H7 (cell line): Measurements from ENCODE around the gene CALCB. TPM values are rescaled to one million over a fixed set of nuclear protein-coding genes. Genes with fewer than 3 reads are reported as not detected.

ENCODE experiments used
- DNase-seq: peaks from one replicate; pipeline ENCODE4 v3.0.0; 2012
- H3K27me3 ChIP-seq: 2 replicates; pipeline ENCODE4 v1.6.0; 2011; ENCODE audit warnings: mild to moderate bottlenecking, low read length; ENCODE audit not compliant: control insufficient read depth, insufficient read depth
- H3K36me3 ChIP-seq: replicated peaks from 2 replicates; pipeline ENCODE4 v1.5.1; 2011; ENCODE audit warnings: low read length; ENCODE audit not compliant: control insufficient read depth, insufficient read depth
- H3K4me3 ChIP-seq: 2 replicates; pipeline ENCODE4 v1.5.1; 2011; ENCODE audit warnings: low read depth, mild to moderate bottlenecking, control low read depth, low read length, moderate library complexity; ENCODE audit not compliant: insufficient read depth
- total RNA-seq: library from RNA; depleted of rRNA; stranded (reverse); fragments of >200 nt; shearing (Covaris generic); gene quantifications from 2 replicates; pipeline ENCODE4 v1.2.3, GENCODE V29; 2014; rRNA removed

The CALCB gene
- total RNA-seq, 1 experiment from 2014 or later: 0.21 TPM

GRCh38 chr11:15119352-15119751 is 46.0 kb downstream of the CALCB start:
- Histone ChIP-seq H3K27me3 (peaks cover 11% of the 10 kb centered on the region), H3K4me3 (no peak overlapping the region), H3K36me3 (no peaks in the 10 kb centered on the region)
- no peak for DNase-seq

- no peak for DNase-seq
- H3K36me3 ChIP-seq: no peaks in the 10 kb centered on the region
- no peak overlapping the region for H3K4me3 ChIP-seq
- H3K27me3 ChIP-seq: peaks cover 8% of the 10 kb centered on the region
Observed at GRCh38 chr11:15119826-15120225, 46.4 kb downstream of the CALCB start.

GRCh38 chr11:15123849-15124248 is 50.5 kb downstream of the CALCB start:
- Histone ChIP-seq H3K4me3 (no peak overlapping the region), H3K36me3 (no peaks in the 10 kb centered on the region), H3K27me3 (no peaks in the 10 kb centered on the region; the same call in 1 of the 2 replicates)
- DNase-seq: no peak

- no peak for DNase-seq
- Histone ChIP-seq H3K36me3 (no peaks in the 10 kb centered on the region), H3K27me3 (no peaks in the 10 kb centered on the region; the same call in 1 of the 2 replicates), H3K4me3 (no peak overlapping the region)
Observed at GRCh38 chr11:15124528-15124927, 51.1 kb downstream of the CALCB start.

- no peak for DNase-seq
- no peaks in the 10 kb centered on the region; the same call in 1 of the 2 replicates for H3K27me3 ChIP-seq
- no peak overlapping the region for H3K4me3 ChIP-seq
- no peaks in the 10 kb centered on the region for H3K36me3 ChIP-seq
Observed at GRCh38 chr11:15127341-15127740, 53.9 kb downstream of the CALCB start.

Other genes with a start within 250 kb of the CALCB start
- 14.7 and 22.5 TPM in 2 replicates for gene CYP2R1, start 181.4 kb upstream of the CALCB start, total RNA-seq
- 0.76 and 1.1 TPM in 2 replicates for gene CALCA, start 101.2 kb upstream of the CALCB start, total RNA-seq
- 0.07 TPM in 1 of 2 replicates, not detected in the other for gene INSC, start 41.3 kb downstream of the CALCB start, total RNA-seq